SK-N-SH treated with all-trans-retinoic acid at 6 μM for 48 hours (cell line): ENCODE data around the gene MLPH.

Experiments used
- ATAC-seq: fragments of 200-7000 bp; cut with Tn5 transposase; 3 replicates; pipeline ENCODE4 v1.9.1; 2020; ENCODE audit warnings: mild to moderate bottlenecking, moderate library complexity
- ARNTL ChIP-seq: fragments of 450-650 bp; formaldehyde crosslinking; IDR thresholded peaks from 2 replicates; pipeline ENCODE4 v1.5.0; 2020; ENCODE audit warnings: low read depth, mild to moderate bottlenecking, moderate library complexity, borderline replicate concordance
- BACH2 ChIP-seq: fragments of 250-450 bp; sonication (Bioruptor Pico); IDR thresholded peaks from 2 replicates; pipeline ENCODE4 v1.9.0; 2021; ENCODE audit warnings: mild to moderate bottlenecking, borderline replicate concordance
- CSDC2 ChIP-seq: fragments of 250-450 bp; sonication (Bioruptor Pico); IDR thresholded peaks from 2 replicates; pipeline ENCODE4 v1.5.0; 2020; ENCODE audit warnings: mild to moderate bottlenecking, moderate library complexity
- ESRRG ChIP-seq: fragments of 250-450 bp; sonication (Bioruptor Pico); IDR thresholded peaks from 2 replicates; pipeline ENCODE4 v1.6.1; 2021; ENCODE audit warnings: mild to moderate bottlenecking
- ISL1 ChIP-seq: fragments of 250-450 bp; sonication (Bioruptor Pico); IDR thresholded peaks from 2 replicates; pipeline ENCODE4 v2.1.2; 2022; ENCODE audit warnings: mild to moderate bottlenecking, moderate library complexity
- OSR1 ChIP-seq: fragments of 250-450 bp; sonication (Bioruptor Pico); IDR thresholded peaks from 2 replicates; pipeline ENCODE4 v1.8.0; 2022; ENCODE audit warnings: moderate library complexity, mild to moderate bottlenecking, inconsistent platforms
- PPARA ChIP-seq: fragments of 250-450 bp; sonication (Bioruptor Pico); IDR thresholded peaks from 2 replicates; pipeline ENCODE4 v1.5.0; 2020; ENCODE audit warnings: mild to moderate bottlenecking, borderline replicate concordance
- SNAI2 ChIP-seq: fragments of 250-450 bp; sonication (Bioruptor Pico); IDR thresholded peaks from 2 replicates; pipeline ENCODE4 v1.5.0; 2020; ENCODE audit warnings: mild to moderate bottlenecking, moderate library complexity
- TCF4 ChIP-seq: fragments of 250-450 bp; sonication (Bioruptor Pico); IDR thresholded peaks from 2 replicates; pipeline ENCODE4 v1.8.0; 2021; ENCODE audit warnings: mild to moderate bottlenecking, moderate library complexity, borderline replicate concordance
- TOX ChIP-seq: fragments of 250-450 bp; sonication (Bioruptor Pico); IDR thresholded peaks from 2 replicates; pipeline ENCODE4 v1.8.0; 2021; ENCODE audit warnings: mild to moderate bottlenecking, moderate library complexity, borderline replicate concordance
- ZC3H10 ChIP-seq: fragments of 250-450 bp; sonication (Bioruptor Pico); IDR thresholded peaks from 2 replicates; pipeline ENCODE4 v1.5.1; 2021; ENCODE audit warnings: mild to moderate bottlenecking, moderate library complexity
- ZFP3 ChIP-seq: fragments of 250-450 bp; sonication (Bioruptor Pico); IDR thresholded peaks from 2 replicates; pipeline ENCODE4 v1.5.0; 2020; ENCODE audit warnings: mild to moderate bottlenecking, moderate library complexity
- ZFP30 ChIP-seq: fragments of 450-650 bp; formaldehyde crosslinking; IDR thresholded peaks from 2 replicates; pipeline ENCODE4 v1.5.0; 2022; ENCODE audit warnings: mild to moderate bottlenecking, moderate library complexity
- ZNF565 ChIP-seq: fragments of 450-650 bp; formaldehyde crosslinking; conservative IDR thresholded peaks from 2 replicates; pipeline ENCODE4 v1.5.0; 2020; ENCODE audit warnings: low read depth, mild to moderate bottlenecking, moderate library complexity
- ZNF70 ChIP-seq: fragments of 450-650 bp; formaldehyde crosslinking; IDR thresholded peaks from 2 replicates; pipeline ENCODE4 v1.5.0; 2020; ENCODE audit warnings: mild to moderate bottlenecking, moderate library complexity
- ZNF8 ChIP-seq: fragments of 450-650 bp; formaldehyde crosslinking; IDR thresholded peaks from 2 replicates; pipeline ENCODE4 v1.5.0; 2020; ENCODE audit warnings: mild to moderate bottlenecking, moderate library complexity
- TF ChIP-seq, protein P1 (sequence below): fragments of 250-450 bp; sonication (Bioruptor Pico); IDR thresholded peaks from 2 replicates; pipeline ENCODE4 v1.5.0; 2020; ENCODE audit warnings: mild to moderate bottlenecking, moderate library complexity
- TF ChIP-seq, protein P2 (sequence below): fragments of 250-450 bp; sonication (Bioruptor Pico); IDR thresholded peaks from 2 replicates; pipeline ENCODE4 v1.8.0; 2020; ENCODE audit warnings: mild to moderate bottlenecking, moderate library complexity, borderline replicate concordance
- TF ChIP-seq, protein P3 (sequence below): fragments of 250-450 bp; sonication (Bioruptor Pico); IDR thresholded peaks from 2 replicates; pipeline ENCODE4 v1.8.0; 2021; ENCODE audit warnings: low read depth, mild to moderate bottlenecking, moderate library complexity, borderline replicate concordance
- TF ChIP-seq, protein P4 (sequence below): fragments of 250-450 bp; sonication (Bioruptor Pico); IDR thresholded peaks from 2 replicates; pipeline ENCODE4 v1.5.1; 2020; ENCODE audit warnings: low read depth, mild to moderate bottlenecking, moderate library complexity
- TF ChIP-seq, protein P5 (sequence below): fragments of 250-450 bp; sonication (Bioruptor Pico); IDR thresholded peaks from 2 replicates; pipeline ENCODE4 v1.5.1; 2021; ENCODE audit warnings: mild to moderate bottlenecking, moderate library complexity

Gene MLPH

DNA sequence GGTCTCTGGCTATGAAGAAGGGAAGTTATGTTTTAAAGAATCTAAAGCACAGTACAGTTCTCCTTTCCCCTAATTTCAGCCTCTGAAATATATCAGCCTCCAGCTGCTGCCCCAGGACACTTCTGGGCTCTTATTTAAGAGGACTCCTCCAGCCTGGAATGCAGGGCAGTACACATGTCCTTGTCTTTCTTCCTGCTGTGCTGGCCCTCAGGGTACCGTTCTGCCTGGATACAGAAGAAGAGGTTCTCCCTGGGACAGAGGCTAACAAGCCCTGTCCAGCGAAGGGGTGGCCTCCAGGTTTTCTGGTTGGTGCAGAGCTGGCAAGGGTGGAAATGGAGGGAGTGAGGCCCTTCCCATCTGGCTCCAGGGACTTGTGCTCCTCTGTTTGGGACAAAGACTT is 22.1 kb downstream of the MLPH start:
- TF ChIP-seq SNAI2 (CRISPR knock-in tag): no peak
- no peak for ATAC-seq

DNA sequence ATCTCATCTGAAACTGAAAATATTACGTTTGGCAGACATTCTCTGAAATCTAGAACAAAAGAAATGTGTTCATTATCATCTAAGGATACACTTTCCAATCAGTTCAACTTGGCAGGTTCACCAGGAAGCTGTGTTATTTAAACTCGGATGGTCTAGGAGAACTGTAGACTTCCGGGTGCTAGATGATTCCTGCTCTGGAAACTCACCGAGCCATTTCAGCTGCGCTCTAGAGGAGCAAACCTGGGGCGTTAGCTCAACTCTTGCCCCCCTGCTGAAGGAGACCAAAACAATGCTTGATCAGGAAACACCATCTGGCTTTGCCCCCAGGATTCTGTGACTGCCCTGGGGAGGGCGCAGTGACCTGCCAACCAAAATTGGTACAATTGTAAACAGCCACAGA is 22.9 kb downstream of the MLPH start:
- TF ChIP-seq PPARA (CRISPR knock-in tag) (no peak), OSR1 (no peak), ZFP3 (CRISPR knock-in tag) (no peak), SNAI2 (CRISPR knock-in tag) (no peak), ZFP30 (CRISPR knock-in tag) (no peak), ARNTL (CRISPR knock-in tag) (no peak), ISL1 (no peak), ZNF8 (CRISPR knock-in tag) (no peak), TCF4 (CRISPR knock-in tag) (no peak), ZNF70 (CRISPR knock-in tag) (no peak), ZC3H10 (CRISPR knock-in tag) (no peak), BACH2 (CRISPR knock-in tag) (no peak), ESRRG (CRISPR knock-in tag) (no peak)
- TF ChIP-seq, protein P1, sequence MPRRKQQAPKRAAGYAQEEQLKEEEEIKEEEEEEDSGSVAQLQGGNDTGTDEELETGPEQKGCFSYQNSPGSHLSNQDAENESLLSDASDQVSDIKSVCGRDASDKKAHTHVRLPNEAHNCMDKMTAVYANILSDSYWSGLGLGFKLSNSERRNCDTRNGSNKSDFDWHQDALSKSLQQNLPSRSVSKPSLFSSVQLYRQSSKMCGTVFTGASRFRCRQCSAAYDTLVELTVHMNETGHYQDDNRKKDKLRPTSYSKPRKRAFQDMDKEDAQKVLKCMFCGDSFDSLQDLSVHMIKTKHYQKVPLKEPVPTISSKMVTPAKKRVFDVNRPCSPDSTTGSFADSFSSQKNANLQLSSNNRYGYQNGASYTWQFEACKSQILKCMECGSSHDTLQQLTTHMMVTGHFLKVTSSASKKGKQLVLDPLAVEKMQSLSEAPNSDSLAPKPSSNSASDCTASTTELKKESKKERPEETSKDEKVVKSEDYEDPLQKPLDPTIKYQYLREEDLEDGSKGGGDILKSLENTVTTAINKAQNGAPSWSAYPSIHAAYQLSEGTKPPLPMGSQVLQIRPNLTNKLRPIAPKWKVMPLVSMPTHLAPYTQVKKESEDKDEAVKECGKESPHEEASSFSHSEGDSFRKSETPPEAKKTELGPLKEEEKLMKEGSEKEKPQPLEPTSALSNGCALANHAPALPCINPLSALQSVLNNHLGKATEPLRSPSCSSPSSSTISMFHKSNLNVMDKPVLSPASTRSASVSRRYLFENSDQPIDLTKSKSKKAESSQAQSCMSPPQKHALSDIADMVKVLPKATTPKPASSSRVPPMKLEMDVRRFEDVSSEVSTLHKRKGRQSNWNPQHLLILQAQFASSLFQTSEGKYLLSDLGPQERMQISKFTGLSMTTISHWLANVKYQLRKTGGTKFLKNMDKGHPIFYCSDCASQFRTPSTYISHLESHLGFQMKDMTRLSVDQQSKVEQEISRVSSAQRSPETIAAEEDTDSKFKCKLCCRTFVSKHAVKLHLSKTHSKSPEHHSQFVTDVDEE (CRISPR knock-in tag): no peak
- TF ChIP-seq, protein P2, sequence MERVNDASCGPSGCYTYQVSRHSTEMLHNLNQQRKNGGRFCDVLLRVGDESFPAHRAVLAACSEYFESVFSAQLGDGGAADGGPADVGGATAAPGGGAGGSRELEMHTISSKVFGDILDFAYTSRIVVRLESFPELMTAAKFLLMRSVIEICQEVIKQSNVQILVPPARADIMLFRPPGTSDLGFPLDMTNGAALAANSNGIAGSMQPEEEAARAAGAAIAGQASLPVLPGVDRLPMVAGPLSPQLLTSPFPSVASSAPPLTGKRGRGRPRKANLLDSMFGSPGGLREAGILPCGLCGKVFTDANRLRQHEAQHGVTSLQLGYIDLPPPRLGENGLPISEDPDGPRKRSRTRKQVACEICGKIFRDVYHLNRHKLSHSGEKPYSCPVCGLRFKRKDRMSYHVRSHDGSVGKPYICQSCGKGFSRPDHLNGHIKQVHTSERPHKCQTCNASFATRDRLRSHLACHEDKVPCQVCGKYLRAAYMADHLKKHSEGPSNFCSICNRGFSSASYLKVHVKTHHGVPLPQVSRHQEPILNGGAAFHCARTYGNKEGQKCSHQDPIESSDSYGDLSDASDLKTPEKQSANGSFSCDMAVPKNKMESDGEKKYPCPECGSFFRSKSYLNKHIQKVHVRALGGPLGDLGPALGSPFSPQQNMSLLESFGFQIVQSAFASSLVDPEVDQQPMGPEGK (CRISPR knock-in tag): no peak
- TF ChIP-seq, protein P3, sequence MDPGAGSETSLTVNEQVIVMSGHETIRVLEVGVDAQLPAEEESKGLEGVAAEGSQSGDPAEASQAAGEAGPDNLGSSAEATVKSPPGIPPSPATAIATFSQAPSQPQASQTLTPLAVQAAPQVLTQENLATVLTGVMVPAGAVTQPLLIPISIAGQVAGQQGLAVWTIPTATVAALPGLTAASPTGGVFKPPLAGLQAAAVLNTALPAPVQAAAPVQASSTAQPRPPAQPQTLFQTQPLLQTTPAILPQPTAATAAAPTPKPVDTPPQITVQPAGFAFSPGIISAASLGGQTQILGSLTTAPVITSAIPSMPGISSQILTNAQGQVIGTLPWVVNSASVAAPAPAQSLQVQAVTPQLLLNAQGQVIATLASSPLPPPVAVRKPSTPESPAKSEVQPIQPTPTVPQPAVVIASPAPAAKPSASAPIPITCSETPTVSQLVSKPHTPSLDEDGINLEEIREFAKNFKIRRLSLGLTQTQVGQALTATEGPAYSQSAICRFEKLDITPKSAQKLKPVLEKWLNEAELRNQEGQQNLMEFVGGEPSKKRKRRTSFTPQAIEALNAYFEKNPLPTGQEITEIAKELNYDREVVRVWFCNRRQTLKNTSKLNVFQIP: no peak
- TF ChIP-seq, protein P4, sequence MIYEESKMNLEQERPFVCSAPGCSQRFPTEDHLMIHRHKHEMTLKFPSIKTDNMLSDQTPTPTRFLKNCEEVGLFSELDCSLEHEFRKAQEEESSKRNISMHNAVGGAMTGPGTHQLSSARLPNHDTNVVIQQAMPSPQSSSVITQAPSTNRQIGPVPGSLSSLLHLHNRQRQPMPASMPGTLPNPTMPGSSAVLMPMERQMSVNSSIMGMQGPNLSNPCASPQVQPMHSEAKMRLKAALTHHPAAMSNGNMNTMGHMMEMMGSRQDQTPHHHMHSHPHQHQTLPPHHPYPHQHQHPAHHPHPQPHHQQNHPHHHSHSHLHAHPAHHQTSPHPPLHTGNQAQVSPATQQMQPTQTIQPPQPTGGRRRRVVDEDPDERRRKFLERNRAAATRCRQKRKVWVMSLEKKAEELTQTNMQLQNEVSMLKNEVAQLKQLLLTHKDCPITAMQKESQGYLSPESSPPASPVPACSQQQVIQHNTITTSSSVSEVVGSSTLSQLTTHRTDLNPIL (CRISPR knock-in tag): no peak
- TF ChIP-seq, protein P5, sequence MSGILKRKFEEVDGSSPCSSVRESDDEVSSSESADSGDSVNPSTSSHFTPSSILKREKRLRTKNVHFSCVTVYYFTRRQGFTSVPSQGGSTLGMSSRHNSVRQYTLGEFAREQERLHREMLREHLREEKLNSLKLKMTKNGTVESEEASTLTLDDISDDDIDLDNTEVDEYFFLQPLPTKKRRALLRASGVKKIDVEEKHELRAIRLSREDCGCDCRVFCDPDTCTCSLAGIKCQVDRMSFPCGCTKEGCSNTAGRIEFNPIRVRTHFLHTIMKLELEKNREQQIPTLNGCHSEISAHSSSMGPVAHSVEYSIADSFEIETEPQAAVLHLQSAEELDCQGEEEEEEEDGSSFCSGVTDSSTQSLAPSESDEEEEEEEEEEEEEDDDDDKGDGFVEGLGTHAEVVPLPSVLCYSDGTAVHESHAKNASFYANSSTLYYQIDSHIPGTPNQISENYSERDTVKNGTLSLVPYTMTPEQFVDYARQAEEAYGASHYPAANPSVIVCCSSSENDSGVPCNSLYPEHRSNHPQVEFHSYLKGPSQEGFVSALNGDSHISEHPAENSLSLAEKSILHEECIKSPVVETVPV (CRISPR knock-in tag): no peak
- no peak for ATAC-seq

DNA sequence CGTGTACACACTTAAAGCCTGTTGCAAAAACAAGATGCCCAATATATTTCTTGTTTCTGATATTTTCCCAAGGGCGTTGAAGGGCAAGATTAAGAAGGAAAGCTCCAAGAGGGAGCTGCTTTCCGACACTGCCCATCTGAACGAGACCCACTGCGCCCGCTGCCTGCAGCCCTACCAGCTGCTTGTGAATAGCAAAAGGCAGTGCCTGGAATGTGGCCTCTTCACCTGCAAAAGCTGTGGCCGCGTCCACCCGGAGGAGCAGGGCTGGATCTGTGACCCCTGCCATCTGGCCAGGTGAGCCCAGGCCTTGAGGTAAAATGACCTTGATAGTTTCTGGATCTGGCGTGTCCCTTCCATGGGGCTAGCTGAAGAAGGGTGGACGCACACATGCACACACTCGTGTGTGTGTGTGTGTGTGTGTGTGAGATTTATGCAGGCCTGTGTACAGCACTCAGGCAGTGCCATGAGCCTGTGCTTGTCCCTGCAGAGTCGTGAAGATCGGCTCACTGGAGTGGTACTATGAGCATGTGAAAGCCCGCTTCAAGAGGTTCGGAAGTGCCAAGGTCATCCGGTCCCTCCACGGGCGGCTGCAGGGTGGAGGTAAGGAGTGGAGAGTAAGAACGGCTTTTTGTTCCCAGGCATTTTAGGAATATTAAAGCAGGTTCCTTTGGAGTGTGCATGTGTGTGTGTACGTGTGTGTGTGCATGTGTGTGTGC is 23.6 kb downstream of the MLPH start:
- ATAC-seq: no peak
- no peak for TF ChIP-seq OSR1
- TF ChIP-seq ISL1: no peak
- no peak for TF ChIP-seq CSDC2 (CRISPR knock-in tag)
- TF ChIP-seq ZNF565 (CRISPR knock-in tag): no peak
- no peak for TF ChIP-seq ESRRG (CRISPR knock-in tag)
- TF ChIP-seq, protein P1 (CRISPR knock-in tag): no peak
- TF ChIP-seq BACH2 (CRISPR knock-in tag): no peak
- TF ChIP-seq ZNF70 (CRISPR knock-in tag): no peak
- no peak for TF ChIP-seq TOX (CRISPR knock-in tag)
- TF ChIP-seq ZFP30 (CRISPR knock-in tag): no peak
- TF ChIP-seq, protein P2 (CRISPR knock-in tag): no peak
- TF ChIP-seq, protein P5 (CRISPR knock-in tag): no peak
- TF ChIP-seq SNAI2 (CRISPR knock-in tag): no peak
- TF ChIP-seq PPARA (CRISPR knock-in tag): no peak
